SK-N-SH (cell line): ENCODE results near the gene SRP14.

Experiments used
- ELF1 ChIP-seq: IDR thresholded peaks from 2 replicates; pipeline ENCODE4 v1.4.0; 2012
- JUND ChIP-seq: IDR thresholded peaks from 2 replicates; pipeline ENCODE4 v1.4.0; 2012
- MXI1 ChIP-seq: IDR thresholded peaks from 2 replicates; pipeline ENCODE4 v1.6.1; 2012; ENCODE audit warnings: mild to moderate bottlenecking, low read depth, low read length, improper control_type of control experiment
- POLR2AphosphoS5 ChIP-seq: IDR thresholded peaks from 2 replicates; pipeline ENCODE4 v1.6.1; 2012; ENCODE audit warnings: low read depth, low read length
- RAD21 ChIP-seq: IDR thresholded peaks from 2 replicates; pipeline ENCODE4 v1.6.1; 2012; ENCODE audit warnings: mild to moderate bottlenecking, low read length
- RFX5 ChIP-seq: IDR thresholded peaks from 2 replicates; pipeline ENCODE4 v1.6.1; 2012; ENCODE audit warnings: mild to moderate bottlenecking, improper control_type of control experiment, low read length
- SMC3 ChIP-seq: IDR thresholded peaks from 2 replicates; pipeline ENCODE4 v1.6.1; 2012; ENCODE audit warnings: low read depth, low read length, improper control_type of control experiment
- TAF1 ChIP-seq: IDR thresholded peaks from 2 replicates; pipeline ENCODE4 v1.6.1; 2012; ENCODE audit warnings: low read depth, mild to moderate bottlenecking, low read length, moderate library complexity, borderline replicate concordance
- YY1 ChIP-seq: IDR thresholded peaks from 2 replicates; pipeline ENCODE4 v1.4.0; 2012; ENCODE audit warnings: low read depth, mild to moderate bottlenecking
- TF ChIP-seq, protein P1 (sequence below): fragments of 200-600 bp; sonication (generic); IDR thresholded peaks from 2 replicates; pipeline ENCODE4 v1.6.1; 2017; ENCODE audit warnings: antibody characterized with exemption, mild to moderate bottlenecking, moderate library complexity
- TF ChIP-seq, protein P2 (sequence below): IDR thresholded peaks from 2 replicates; pipeline ENCODE4 v1.4.0; 2012; ENCODE audit warnings: low read depth
- TF ChIP-seq, protein P3 (sequence below): IDR thresholded peaks from 2 replicates; pipeline ENCODE4 v1.6.1; 2012; ENCODE audit warnings: mild to moderate bottlenecking, low read depth, low read length, moderate library complexity

DNA sequence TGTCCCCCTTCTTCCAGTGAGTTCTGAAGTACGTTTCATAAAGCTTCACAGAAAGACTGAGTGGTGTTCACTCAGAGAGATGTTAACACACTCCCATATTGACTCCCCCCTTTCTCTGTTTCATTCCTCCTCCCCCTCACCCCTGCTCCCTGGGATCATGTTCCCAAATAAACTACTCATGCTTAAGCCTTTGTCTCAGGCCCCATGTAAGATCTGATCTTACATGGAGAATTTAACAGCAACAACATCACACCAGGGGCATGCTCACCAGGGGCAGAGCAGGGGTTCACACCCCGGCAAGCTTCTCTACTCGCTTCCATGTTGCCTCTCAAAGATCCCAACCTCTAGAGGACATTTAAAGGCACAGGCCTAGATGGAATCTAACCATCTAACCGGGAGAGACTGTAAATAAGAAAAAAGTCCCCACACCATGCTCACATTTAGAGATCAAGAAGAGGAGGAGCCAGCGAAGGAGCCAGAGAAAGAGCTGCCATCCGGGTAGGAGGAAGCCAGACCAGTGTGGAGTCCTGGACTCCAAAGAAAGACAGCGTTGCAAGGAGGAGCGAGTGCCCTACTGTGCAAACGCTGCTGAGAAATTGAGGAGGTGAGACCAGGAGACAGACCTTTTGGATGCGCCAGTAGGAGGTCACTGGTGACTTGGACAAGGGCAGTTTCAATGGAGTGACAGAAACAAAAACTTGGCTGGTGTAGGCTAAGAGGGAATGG, 21.4 kb upstream of the SRP14 start:
- TF ChIP-seq ELF1 = no peak
- TF ChIP-seq POLR2AphosphoS5 = no peak
- TF ChIP-seq, protein P1, sequence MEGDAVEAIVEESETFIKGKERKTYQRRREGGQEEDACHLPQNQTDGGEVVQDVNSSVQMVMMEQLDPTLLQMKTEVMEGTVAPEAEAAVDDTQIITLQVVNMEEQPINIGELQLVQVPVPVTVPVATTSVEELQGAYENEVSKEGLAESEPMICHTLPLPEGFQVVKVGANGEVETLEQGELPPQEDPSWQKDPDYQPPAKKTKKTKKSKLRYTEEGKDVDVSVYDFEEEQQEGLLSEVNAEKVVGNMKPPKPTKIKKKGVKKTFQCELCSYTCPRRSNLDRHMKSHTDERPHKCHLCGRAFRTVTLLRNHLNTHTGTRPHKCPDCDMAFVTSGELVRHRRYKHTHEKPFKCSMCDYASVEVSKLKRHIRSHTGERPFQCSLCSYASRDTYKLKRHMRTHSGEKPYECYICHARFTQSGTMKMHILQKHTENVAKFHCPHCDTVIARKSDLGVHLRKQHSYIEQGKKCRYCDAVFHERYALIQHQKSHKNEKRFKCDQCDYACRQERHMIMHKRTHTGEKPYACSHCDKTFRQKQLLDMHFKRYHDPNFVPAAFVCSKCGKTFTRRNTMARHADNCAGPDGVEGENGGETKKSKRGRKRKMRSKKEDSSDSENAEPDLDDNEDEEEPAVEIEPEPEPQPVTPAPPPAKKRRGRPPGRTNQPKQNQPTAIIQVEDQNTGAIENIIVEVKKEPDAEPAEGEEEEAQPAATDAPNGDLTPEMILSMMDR = no peak
- no peak for TF ChIP-seq YY1
- TF ChIP-seq, protein P2, sequence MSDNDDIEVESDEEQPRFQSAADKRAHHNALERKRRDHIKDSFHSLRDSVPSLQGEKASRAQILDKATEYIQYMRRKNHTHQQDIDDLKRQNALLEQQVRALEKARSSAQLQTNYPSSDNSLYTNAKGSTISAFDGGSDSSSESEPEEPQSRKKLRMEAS = no peak
- no peak for TF ChIP-seq RFX5
- no peak for TF ChIP-seq SMC3
- TF ChIP-seq JUND = no peak
- no peak for TF ChIP-seq TAF1
- TF ChIP-seq, protein P3, sequence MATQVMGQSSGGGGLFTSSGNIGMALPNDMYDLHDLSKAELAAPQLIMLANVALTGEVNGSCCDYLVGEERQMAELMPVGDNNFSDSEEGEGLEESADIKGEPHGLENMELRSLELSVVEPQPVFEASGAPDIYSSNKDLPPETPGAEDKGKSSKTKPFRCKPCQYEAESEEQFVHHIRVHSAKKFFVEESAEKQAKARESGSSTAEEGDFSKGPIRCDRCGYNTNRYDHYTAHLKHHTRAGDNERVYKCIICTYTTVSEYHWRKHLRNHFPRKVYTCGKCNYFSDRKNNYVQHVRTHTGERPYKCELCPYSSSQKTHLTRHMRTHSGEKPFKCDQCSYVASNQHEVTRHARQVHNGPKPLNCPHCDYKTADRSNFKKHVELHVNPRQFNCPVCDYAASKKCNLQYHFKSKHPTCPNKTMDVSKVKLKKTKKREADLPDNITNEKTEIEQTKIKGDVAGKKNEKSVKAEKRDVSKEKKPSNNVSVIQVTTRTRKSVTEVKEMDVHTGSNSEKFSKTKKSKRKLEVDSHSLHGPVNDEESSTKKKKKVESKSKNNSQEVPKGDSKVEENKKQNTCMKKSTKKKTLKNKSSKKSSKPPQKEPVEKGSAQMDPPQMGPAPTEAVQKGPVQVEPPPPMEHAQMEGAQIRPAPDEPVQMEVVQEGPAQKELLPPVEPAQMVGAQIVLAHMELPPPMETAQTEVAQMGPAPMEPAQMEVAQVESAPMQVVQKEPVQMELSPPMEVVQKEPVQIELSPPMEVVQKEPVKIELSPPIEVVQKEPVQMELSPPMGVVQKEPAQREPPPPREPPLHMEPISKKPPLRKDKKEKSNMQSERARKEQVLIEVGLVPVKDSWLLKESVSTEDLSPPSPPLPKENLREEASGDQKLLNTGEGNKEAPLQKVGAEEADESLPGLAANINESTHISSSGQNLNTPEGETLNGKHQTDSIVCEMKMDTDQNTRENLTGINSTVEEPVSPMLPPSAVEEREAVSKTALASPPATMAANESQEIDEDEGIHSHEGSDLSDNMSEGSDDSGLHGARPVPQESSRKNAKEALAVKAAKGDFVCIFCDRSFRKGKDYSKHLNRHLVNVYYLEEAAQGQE = no peak
- no peak for TF ChIP-seq MXI1
- TF ChIP-seq RAD21 = no peak
